T-helper 9 cell (primary cell): ENCODE results near the gene MBNL2.
A peak's percentile ranks its signal among the peaks of the same experiment; 100 is the strongest.
"Not testable (repeated sequence)": the region's sequence is repeated elsewhere in the genome, so short reads cannot be mapped to it uniquely, and the experiment has no call there.

Source experiments
- DNase-seq: peaks from one replicate; pipeline ENCODE4 v3.0.0-alpha.2; 2020
- total RNA-seq, 2 donors: gene quantifications; one replicate each; lab custom pipeline; 2026; lab: John Stamatoyannopoulos, UW

MBNL2 gene, protein sequence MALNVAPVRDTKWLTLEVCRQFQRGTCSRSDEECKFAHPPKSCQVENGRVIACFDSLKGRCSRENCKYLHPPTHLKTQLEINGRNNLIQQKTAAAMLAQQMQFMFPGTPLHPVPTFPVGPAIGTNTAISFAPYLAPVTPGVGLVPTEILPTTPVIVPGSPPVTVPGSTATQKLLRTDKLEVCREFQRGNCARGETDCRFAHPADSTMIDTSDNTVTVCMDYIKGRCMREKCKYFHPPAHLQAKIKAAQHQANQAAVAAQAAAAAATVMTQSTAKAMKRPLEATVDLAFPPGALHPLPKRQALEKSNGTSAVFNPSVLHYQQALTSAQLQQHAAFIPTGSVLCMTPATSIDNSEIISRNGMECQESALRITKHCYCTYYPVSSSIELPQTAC
- 67.8 to 93.7 reads per million in 2 donors for total RNA-seq

GRCh38 chr13:97221989-97222700 is at the start of gene MBNL2:
MBNL2 (plus strand) TSS chr13:97222333; CDS start chr13:97276236, 53,903 bp downstream.
- peak; percentile 74 for DNase-seq

- DNase-seq, result no peak
Observed at GRCh38 chr13:97174638-97175037, 47.5 kb upstream of the MBNL2 start.

DNA sequence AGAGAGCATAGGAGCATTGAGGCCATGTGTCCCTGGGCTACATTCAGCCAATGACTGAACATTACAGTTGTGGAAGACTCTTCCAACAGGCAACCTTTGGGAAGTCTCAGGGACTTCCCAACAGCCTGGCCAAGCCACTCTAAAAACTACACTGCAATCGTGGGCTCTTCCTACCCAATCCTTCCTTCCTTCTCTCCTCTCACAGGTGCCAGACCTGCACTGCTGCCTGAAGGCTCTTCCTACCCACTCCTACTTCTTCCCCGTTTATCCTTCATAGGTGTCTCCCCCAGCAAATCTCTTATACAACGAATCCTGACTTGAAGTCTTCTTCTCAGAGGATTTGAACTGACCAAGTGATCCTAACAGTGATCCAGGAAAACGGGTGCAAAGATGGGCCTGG is 47.1 kb upstream of the MBNL2 start:
- no peak for DNase-seq

GRCh38 chr13:97179501-97179900 is 42.6 kb upstream of the MBNL2 start:
- DNase-seq, result no peak

DNA sequence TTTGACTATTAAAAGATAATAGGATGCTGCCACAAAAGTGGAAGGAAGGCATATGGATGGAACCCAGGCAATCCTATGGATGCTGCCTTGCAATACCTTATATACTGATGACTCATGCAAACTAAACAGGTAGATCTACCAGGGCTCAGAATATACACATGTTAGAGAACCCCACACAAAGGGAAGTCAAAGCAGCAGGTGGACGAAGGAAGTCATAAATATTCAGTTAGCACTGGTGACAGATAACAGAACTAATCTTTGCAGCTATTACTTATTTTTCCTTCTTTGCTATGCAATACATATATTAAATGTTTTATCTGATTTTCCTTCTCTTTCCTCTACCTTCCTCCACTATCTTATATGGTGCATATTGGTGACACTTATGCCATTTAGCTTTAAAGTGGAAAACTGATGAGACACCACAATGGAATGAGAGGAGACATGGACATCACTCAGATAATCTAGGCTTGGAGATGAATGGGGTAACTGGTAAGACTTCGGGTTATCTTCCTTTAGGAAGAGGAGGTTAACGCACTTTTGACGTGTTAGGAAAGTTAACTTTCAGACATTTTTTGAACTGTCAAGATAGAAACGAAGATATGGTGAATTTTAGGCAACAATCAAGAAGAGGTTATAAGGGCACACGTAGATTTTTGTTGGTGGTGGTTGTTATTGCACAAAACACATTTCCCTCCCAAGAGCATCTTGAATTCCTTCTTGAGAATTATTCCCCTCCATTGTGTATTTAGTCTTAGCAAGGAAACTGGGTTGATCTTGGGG is 39.8 kb upstream of the MBNL2 start:
- DNase-seq, result no peak

GRCh38 chr13:97185291-97185690 is 36.8 kb upstream of the MBNL2 start:
- DNase-seq, result no peak

DNA sequence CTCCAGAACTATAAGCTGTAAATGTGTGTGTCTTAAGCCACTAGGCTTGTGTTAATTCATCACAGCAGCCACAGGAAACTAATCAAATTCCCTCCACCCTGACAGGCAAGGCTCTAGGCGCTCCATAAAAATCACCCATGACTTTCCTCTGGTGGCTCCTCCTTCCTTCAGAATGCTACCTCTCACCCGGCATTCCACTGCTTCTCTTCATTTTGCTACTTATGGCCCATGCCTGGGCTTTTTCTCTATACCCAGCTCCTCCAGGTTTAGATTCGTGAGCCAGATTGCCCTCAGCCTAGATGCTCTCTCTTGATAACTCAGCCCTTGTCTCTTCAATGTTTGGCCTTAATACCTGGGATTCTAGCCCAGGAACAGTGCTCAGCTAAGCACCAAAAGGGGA is 36.4 kb upstream of the MBNL2 start:
- DNase-seq, result no peak

DNA sequence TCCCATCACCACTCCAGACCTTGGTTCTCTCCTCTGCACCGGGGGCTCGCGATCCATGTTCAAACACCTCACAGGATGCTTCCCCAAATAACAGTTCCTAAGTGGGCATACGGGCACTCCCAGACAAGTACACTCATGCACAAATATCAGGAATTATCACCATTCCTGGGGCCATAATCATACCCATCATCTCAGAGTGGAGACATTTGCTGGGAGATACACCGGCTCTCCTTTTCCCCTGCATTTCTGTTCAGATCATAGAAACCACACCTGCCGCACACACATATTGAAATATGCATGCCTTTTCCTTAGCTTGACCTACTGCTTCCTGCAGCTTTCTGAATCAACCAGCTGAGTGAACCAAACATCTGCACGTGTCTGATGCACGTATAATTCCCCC is 33.9 kb upstream of the MBNL2 start:
- DNase-seq, result no peak

DNA sequence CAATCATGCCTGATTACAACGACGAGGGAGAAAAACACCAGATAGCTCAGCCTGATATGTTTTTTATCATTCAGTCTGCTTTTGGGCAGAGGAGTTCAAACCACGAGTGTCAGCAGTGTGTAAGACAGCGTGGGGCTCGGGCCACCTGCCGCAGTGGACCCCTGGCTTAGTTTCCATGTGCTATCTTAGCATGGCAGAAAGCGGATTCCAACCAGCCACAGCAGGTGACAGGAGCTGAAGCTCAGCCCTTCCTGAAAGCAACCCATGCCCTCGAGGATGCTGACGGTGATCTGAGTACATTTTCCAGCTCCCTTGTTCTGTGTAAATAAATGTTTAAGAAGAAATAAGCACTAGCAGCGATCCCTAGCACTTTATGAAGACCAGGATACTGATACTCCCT is 32.2 kb upstream of the MBNL2 start:
- DNase-seq, result no peak

- DNase-seq, result no peak
Observed at GRCh38 chr13:97191142-97191541, 31.0 kb upstream of the MBNL2 start.

DNA sequence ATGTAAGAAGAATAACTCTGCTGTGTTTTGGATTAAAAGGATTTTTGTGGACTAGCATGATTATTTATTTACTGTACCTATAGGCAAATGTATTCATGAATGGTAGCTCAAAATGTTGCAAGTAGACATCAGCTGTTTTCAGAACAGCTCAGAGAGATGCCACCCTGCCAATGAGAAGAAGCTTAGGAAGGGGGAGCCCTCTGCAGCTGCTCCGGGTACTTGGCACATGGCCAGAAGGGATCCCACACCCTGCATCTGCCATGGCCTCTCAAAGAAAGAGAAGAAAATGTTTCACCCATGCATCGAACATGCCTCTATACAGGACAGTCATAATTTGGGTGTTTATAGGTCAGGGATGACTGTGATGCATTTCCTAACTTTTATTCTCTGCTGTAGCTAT is 30.5 kb upstream of the MBNL2 start:
- no peak for DNase-seq

GRCh38 chr13:97192166-97192565 is 30.0 kb upstream of the MBNL2 start:
- DNase-seq, result no peak

GRCh38 chr13:97193577-97193976 is 28.6 kb upstream of the MBNL2 start:
- DNase-seq, result no peak

DNA sequence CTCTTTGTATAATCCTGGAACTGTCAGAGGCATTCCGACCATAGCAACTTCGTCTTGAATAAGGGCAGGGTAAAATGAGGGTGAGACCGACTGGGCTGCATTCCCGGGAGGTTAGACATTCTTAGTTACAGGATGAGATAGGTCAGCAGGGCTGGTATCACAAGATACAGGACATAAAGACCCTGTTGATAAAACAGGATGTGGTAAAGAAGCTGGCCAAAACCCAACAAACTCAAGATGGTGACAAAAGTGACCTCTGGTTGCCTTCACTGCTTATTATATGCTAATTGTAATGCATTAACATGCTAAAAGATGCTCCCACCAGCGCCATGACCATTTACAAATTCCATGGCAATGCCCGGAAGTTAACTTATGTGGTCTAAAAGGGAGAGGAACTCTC is 27.7 kb upstream of the MBNL2 start:
- DNase-seq, result no peak

DNA sequence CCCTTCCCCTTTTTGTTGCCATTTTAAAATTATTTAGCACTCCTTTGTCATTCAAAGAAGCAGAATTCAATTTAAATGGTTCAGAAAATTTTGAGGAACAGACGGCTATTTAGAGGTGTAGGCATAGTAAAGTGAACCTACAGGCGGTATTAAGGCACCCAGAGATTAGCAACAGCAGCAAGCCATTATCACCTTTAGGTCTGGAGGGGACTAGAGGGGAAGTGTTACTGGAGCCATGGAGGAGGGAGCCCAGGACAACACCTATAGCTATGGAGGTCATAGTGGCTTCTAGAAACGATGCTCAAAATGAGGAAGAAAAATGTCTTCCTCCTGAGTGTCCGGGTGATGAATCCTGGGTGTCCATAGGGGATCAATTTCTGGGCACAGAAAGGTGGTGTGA is 25.8 kb upstream of the MBNL2 start:
- no peak for DNase-seq

GRCh38 chr13:97198753-97199152 is 23.4 kb upstream of the MBNL2 start:
- no peak for DNase-seq

GRCh38 chr13:97199451-97199850 is 22.7 kb upstream of the MBNL2 start:
- no peak for DNase-seq

- DNase-seq, result no peak
Observed at GRCh38 chr13:97200081-97200942, 21.8 kb upstream of the MBNL2 start.

- no peak for DNase-seq
Observed at GRCh38 chr13:97202761-97203160, 19.4 kb upstream of the MBNL2 start.

DNA sequence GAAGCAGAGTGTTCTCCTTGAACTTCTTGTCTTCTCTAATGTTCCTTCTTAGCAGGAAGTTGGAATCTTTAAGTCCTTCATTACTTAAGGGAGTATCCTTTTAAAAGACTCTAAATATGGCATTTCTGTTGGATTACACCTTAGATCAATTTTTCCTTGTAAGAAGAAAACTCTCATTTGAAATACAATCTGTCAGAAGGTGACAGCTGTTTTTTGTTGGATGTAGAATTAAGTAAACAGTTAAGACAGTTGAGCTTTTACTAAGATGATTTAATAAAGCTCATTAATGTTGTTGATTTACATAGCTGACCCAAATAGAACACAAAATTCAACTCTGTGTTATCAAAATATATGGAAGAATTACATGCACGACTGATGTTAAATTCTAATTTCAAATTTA is 16.7 kb upstream of the MBNL2 start:
- DNase-seq, result no peak

DNA sequence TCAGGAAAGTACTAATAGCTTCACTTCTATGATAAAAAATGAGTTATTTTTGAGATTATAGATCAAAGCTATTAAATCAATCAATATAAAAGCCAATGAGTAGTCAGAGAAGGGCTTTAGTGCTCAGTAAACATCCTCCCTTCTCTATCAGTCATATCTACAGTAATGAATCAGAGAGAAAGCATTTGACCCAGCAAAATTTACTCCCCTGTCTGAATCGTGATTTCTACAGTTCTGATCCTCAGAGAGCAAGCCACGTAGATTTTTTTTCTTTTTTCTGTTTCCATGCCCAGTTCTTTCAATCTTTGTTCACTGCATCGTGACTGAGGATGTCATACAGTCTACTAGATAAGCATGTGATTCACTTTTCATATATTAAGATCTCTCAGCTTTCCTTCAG is 16.2 kb upstream of the MBNL2 start:
- no peak for DNase-seq

- not testable (repeated sequence) for DNase-seq
Observed at GRCh38 chr13:97207252-97207651, 14.9 kb upstream of the MBNL2 start.

DNA sequence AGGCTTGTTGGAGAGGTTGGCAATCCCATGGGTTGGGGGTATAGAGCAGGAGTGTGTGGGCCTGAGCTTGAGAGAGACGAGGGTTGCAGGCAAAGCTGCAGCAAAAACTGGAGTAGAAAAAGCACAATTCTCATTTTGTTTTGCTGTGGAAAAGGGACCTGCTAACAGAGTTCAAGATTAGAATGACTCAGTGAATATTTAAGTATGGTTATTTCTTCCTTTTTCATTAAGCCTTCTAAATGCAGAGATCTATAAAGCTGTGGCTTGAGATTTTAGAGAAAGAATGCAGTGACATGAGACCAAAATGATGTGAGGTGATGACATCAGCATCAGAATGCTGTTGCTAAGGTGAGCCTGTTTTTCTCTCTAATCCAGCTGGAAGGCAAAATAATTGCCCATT is 10.8 kb upstream of the MBNL2 start:
- DNase-seq, result no peak
